ENCODE data around the gene ARMCX4. TPM values are rescaled to one million over a fixed set of nuclear protein-coding genes. Genes with fewer than 3 reads are reported as not detected.

The ARMCX4 gene
- total and polyA plus RNA-seq, 2 of the 8 experiments (the other 6 are each of a cell fraction or from before 2014, with no cell fraction given) = 3.7 to 14.5 TPM

- no peak overlapping the region for H3K4ac ChIP-seq (replicated peaks; ENCODE audit: insufficient read length, low read depth, low read length)
- no peaks in the 10 kb centered on the region for H3K27me3 ChIP-seq (replicated peaks in 1 of 4; ENCODE audit: control insufficient read depth in 3 of 4, extremely low read depth in 1 of 4, insufficient read depth in 3 of 4, low read length in 3 of 4)
- no peak overlapping the region for H2BK5ac ChIP-seq (ENCODE audit: low read depth, low read length)
- no peak overlapping the region for H4K8ac ChIP-seq (ENCODE audit: extremely low read depth, insufficient read depth, low read length)
- H2BK20ac ChIP-seq (ENCODE audit: low read length) = no peak overlapping the region
- H3K4me1 ChIP-seq (replicated peaks in 1 of 4; ENCODE audit: control insufficient read depth in 3 of 4, insufficient read depth in 4 of 4, low read length in 3 of 4) = peaks cover 0 to 3% (median 0%) of the 10 kb centered on the region in 4 experiments; a peak in 2 of 7 replicates
- H3K18ac ChIP-seq (ENCODE audit: extremely low read depth, low read length) = no peak overlapping the region
- no peak overlapping the region for H3K14ac ChIP-seq (ENCODE audit: insufficient read length)
- POLR2A ChIA-PET (ENCODE audit: partially characterized antibody) = no interaction called here
- H2BK120ac ChIP-seq (replicated peaks; ENCODE audit: low read depth, low read length) = no peak overlapping the region
- no peak overlapping the region for H2BK15ac ChIP-seq (ENCODE audit: low read length)
- H3K9ac ChIP-seq (replicated peaks in 1 of 4; ENCODE audit: extremely low read depth in 1 of 4, low read depth in 3 of 4, low read length in 3 of 4) = no peak overlapping the region
- no peaks in the 10 kb centered on the region for H3K79me2 ChIP-seq (ENCODE audit: control insufficient read depth in 1 of 2, insufficient read depth in 2 of 2, low read length in 2 of 2)
- H2BK12ac ChIP-seq (ENCODE audit: low read depth, low read length) = no peak overlapping the region
- no peak overlapping the region for H3K27ac ChIP-seq (ENCODE audit: low read depth, low read length)
- H3K23me2 ChIP-seq (ENCODE audit: low read depth, low read length) = peaks cover 3% of the 10 kb centered on the region; the same call in 1 of the 2 replicates
- no peak overlapping the region for H3K4me3 ChIP-seq (ENCODE audit: extremely low read depth in 1 of 4, insufficient read depth in 2 of 4, low read depth in 3 of 4, low read length in 4 of 4)
- H3K9me3 ChIP-seq (ENCODE audit: insufficient read depth in 2 of 2, low read depth in 1 of 2, low read length in 1 of 2) = no peaks in the 10 kb centered on the region
- no peak overlapping the region for H3K23ac ChIP-seq (ENCODE audit: insufficient read length)
- no peak for DNase-seq (ENCODE audit: low read depth in 1 of 2, low spot score in 2 of 2)
- no peak overlapping the region for H4K5ac ChIP-seq (ENCODE audit: insufficient read length, low read depth, low read length)
- H3K79me1 ChIP-seq (ENCODE audit: low read depth, low read length) = no peaks in the 10 kb centered on the region
- no peak overlapping the region for H3K4me2 ChIP-seq (ENCODE audit: insufficient read depth in 1 of 2, low read depth in 2 of 2, low read length in 2 of 2)
- FAIRE-seq = no peak
- no peak overlapping the region for H3K56ac ChIP-seq (replicated peaks; ENCODE audit: insufficient read length, low read depth, low read length)
- WGBS, 2 experiments (ENCODE audit: extremely low coverage in 1 of 2, insufficient coverage in 1 of 2, insufficient read length in 1 of 2, insufficient replicate concordance in 2 of 2, low coverage in 1 of 2, low lambda C conversion rate in 2 of 2, missing lambda C conversion rate in 1 of 2) = 86% methylated on average over 1 of the region's 2 CpGs; no CpG with 5 or more reads in 1 of the 2 experiments
- H4K20me1 ChIP-seq (replicated peaks in 1 of 2; ENCODE audit: control insufficient read depth in 1 of 2, insufficient read depth in 2 of 2, low read length in 2 of 2) = peaks cover 0 to 1% of the 10 kb centered on the region in 2 experiments
- CTCF ChIA-PET (ENCODE audit: partially characterized antibody) = no interaction called here
- TF ChIP-seq BRCA1 (IDR thresholded peaks at IDR 0.05; ENCODE audit: low read depth, low read length) = no peak
- peaks cover 0 to 14% (median 2%) of the 10 kb centered on the region in 4 experiments; a peak in 3 of 8 replicates for H3K36me3 ChIP-seq (ENCODE audit: control insufficient read depth in 2 of 4, insufficient read depth in 4 of 4, low read length in 3 of 4)
- H2AFZ ChIP-seq (ENCODE audit: low read length) = no peak overlapping the region
- no peak overlapping the region for H4K91ac ChIP-seq (replicated peaks; ENCODE audit: insufficient read length, low read length)
- H2AK5ac ChIP-seq (ENCODE audit: low read depth, low read length) = no peak overlapping the region
Observed at GRCh38 chrX:101488796-101489195, 3.5 kb downstream of the ARMCX4 start.

Data from H1 (cell line).